Measurements from ENCODE around the gene SWAP70. TPM values are rescaled to one million over a fixed set of nuclear protein-coding genes. Genes with fewer than 3 reads are reported as not detected.

SWAP70 gene
- total RNA-seq, 2 donors from 2014 or later: 6.1 to 7.5 TPM

GRCh38 chr11:9722893-9723292, 59.0 kb downstream of the SWAP70 start:
- H3K36me3 Mint-ChIP-seq (ENCODE audit: low read depth): peaks cover 2% of the 10 kb centered on the region
- peaks cover 3% of the 10 kb centered on the region for H3K4me1 Mint-ChIP-seq

DNA sequence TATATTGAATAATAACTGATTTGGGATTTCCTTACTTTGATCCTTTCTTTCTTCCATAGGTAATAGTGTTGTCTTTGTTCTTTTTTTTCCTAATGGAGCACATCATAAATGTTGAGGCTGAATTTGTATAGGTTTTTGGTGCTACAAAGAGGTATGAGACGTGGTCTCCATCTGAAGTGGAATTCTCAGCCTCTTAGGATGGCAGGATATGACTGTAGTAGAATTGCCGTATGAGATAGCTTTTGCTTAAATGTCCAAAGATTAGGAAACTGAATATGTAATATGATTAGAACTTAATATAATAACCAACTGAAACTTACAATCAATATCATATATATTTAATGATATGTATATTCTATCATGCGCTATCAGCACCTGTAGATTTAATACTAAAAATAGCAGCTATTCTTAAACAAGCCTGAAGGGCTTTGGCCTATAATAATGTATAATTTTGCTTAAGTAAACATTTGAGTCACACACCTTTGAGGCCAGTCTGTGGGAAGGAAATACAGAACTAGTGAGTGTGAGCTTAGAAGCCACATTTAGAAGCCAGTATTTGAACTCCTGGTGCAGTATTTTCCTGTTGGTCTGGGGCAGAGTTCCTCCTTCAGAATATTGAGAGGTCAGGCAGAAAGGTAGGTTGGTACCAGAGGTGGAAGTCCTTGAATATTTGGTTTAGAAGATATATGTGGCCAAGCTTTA, 62.6 kb downstream of the SWAP70 start:
- H3K27me3 Mint-ChIP-seq: no peaks in the 10 kb centered on the region
- no peak overlapping the region for H3K4me3 Mint-ChIP-seq
- peaks cover under 1% of the 10 kb centered on the region for H3K36me3 Mint-ChIP-seq (ENCODE audit: low read depth)
- DNase-seq (no peak), ATAC-seq (no peak)
- H3K27ac Mint-ChIP-seq: no peak overlapping the region
- no peaks in the 10 kb centered on the region for H3K4me1 Mint-ChIP-seq
- H3K9me3 ChIP-seq (ENCODE audit: control insufficient read depth, low read length, poor library complexity, severe bottlenecking): no peaks in the 10 kb centered on the region

More at GRCh38 chr11:9722893-9723292, 59.0 kb downstream of the SWAP70 start:
- H3K9me3 ChIP-seq (ENCODE audit: control insufficient read depth, low read length, poor library complexity, severe bottlenecking): no peaks in the 10 kb centered on the region
- H3K4me3 Mint-ChIP-seq: no peak overlapping the region
- H3K27me3 Mint-ChIP-seq: no peaks in the 10 kb centered on the region
- no peak for ATAC-seq
- no peak for DNase-seq
- H3K27ac Mint-ChIP-seq: no peak overlapping the region

GRCh38 chr11:9728058-9728457, 64.2 kb downstream of the SWAP70 start:
- no peaks in the 10 kb centered on the region for H3K9me3 ChIP-seq (ENCODE audit: control insufficient read depth, low read length, poor library complexity, severe bottlenecking)
- Mint-ChIP-seq H3K4me1 (no peaks in the 10 kb centered on the region), H3K27ac (no peak overlapping the region), H3K27me3 (no peaks in the 10 kb centered on the region), H3K36me3 (ENCODE audit: low read depth) (peaks cover 2% of the 10 kb centered on the region), H3K4me3 (no peak overlapping the region)
- DNase-seq (no peak), ATAC-seq (no peak)

DNA sequence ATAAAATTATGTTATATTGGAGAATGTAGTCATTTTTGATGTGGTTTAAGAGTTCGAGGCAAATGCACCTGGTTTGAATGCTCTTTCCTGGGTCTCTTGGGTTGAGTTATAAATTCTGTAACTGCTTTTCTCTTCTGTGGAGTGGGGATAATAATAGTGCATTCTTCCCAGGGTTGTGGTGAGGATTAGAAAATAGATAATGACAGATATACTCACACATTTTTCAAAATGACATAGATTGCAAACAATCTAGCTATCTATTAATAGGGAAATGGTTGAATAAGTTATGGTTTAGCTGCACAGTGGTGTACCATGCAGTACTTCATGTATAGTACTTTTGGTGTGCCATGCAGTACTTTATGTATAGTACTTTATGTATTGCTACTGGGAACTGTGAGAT, 67.4 kb downstream of the SWAP70 start:
- H3K36me3 Mint-ChIP-seq (ENCODE audit: low read depth): peaks cover 2% of the 10 kb centered on the region
- no peaks in the 10 kb centered on the region for H3K9me3 ChIP-seq (ENCODE audit: control insufficient read depth, low read length, poor library complexity, severe bottlenecking)
- no peak for DNase-seq
- no peaks in the 10 kb centered on the region for H3K27me3 Mint-ChIP-seq
- H3K27ac Mint-ChIP-seq: peak overlapping the region; percentile 85
- H3K4me3 Mint-ChIP-seq: no peak overlapping the region
- ATAC-seq: no peak
- no peaks in the 10 kb centered on the region for H3K4me1 Mint-ChIP-seq

DNA sequence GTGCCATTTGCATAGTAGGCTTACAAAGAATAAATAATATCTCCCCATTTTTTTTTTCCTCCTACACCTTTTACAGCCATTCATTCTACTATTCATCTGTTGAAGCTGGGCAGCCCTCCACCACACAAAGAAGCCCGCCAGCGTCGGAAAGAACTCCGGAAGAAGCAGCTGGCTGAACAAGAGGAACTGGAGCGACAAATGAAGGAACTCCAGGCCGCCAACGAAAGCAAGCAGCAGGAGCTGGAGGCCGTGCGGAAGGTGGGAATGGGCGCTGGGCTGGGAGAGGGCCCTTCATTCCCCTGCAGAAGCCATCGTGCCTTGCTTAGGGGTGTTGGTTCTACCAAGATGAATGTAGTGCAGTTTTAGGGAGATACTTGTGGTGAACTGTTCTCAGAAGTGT, 68.6 kb downstream of the SWAP70 start:
- no peak for DNase-seq
- no peaks in the 10 kb centered on the region for H3K9me3 ChIP-seq (ENCODE audit: control insufficient read depth, low read length, poor library complexity, severe bottlenecking)
- Mint-ChIP-seq H3K4me3 (no peak overlapping the region), H3K27ac (no peak overlapping the region), H3K27me3 (no peaks in the 10 kb centered on the region), H3K36me3 (ENCODE audit: low read depth) (peaks cover 4% of the 10 kb centered on the region), H3K4me1 (no peaks in the 10 kb centered on the region)
- ATAC-seq: no peak

- Mint-ChIP-seq H3K27ac (no peak overlapping the region), H3K27me3 (no peaks in the 10 kb centered on the region), H3K36me3 (ENCODE audit: low read depth) (peaks cover 4% of the 10 kb centered on the region), H3K4me3 (no peak overlapping the region), H3K4me1 (no peaks in the 10 kb centered on the region)
- H3K9me3 ChIP-seq (ENCODE audit: control insufficient read depth, low read length, poor library complexity, severe bottlenecking): no peaks in the 10 kb centered on the region
- no peak for ATAC-seq
- DNase-seq: no peak
These were observed 69.3 kb downstream of the SWAP70 start for GRCh38 chr11:9733212-9733611.

- peaks cover 6% of the 10 kb centered on the region for H3K36me3 Mint-ChIP-seq (ENCODE audit: low read depth)
- DNase-seq: no peak
- no peak overlapping the region for H3K27ac Mint-ChIP-seq
- no peak overlapping the region for H3K4me3 Mint-ChIP-seq
- H3K27me3 Mint-ChIP-seq: no peaks in the 10 kb centered on the region
- H3K4me1 Mint-ChIP-seq: no peaks in the 10 kb centered on the region
- ATAC-seq: no peak
- no peaks in the 10 kb centered on the region for H3K9me3 ChIP-seq (ENCODE audit: control insufficient read depth, low read length, poor library complexity, severe bottlenecking)
These were observed 71.4 kb downstream of the SWAP70 start for GRCh38 chr11:9735236-9735635.

DNA sequence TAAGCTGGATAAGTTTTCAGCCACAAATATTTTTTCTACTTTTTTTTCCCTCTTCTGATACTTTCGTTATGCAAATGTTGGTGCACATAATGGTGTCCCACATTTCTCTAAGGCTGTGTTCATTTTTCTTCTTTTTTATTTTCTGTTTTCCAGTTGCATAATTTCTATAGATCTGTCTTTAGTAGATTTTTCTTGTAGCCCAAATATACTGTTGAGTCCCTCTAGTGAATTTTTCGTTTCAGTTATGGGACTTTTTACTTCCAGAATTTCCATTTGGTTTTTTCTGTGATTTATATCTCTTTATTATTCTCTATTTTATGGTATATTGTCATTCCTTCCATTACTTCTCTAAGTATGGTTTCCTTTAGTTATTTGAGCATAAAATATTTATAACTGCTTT, 72.0 kb downstream of the SWAP70 start:
- Mint-ChIP-seq H3K27ac (no peak overlapping the region), H3K4me3 (no peak overlapping the region), H3K4me1 (no peaks in the 10 kb centered on the region), H3K36me3 (ENCODE audit: low read depth) (peaks cover 6% of the 10 kb centered on the region), H3K27me3 (no peaks in the 10 kb centered on the region)
- ATAC-seq (no peak), DNase-seq (no peak)
- H3K9me3 ChIP-seq (ENCODE audit: control insufficient read depth, low read length, poor library complexity, severe bottlenecking): no peaks in the 10 kb centered on the region

GRCh38 chr11:9736365-9736764, 72.5 kb downstream of the SWAP70 start:
- H3K4me3 Mint-ChIP-seq: no peak overlapping the region
- ATAC-seq: no peak
- H3K4me1 Mint-ChIP-seq: no peaks in the 10 kb centered on the region
- H3K36me3 Mint-ChIP-seq (ENCODE audit: low read depth): peaks cover 6% of the 10 kb centered on the region
- H3K27me3 Mint-ChIP-seq: no peaks in the 10 kb centered on the region
- H3K9me3 ChIP-seq (ENCODE audit: control insufficient read depth, low read length, poor library complexity, severe bottlenecking): no peaks in the 10 kb centered on the region
- no peak overlapping the region for H3K27ac Mint-ChIP-seq
- DNase-seq: no peak

- Mint-ChIP-seq H3K36me3 (ENCODE audit: low read depth) (peaks cover 4% of the 10 kb centered on the region), H3K27me3 (no peaks in the 10 kb centered on the region), H3K4me1 (no peaks in the 10 kb centered on the region), H3K27ac (no peak overlapping the region), H3K4me3 (no peak overlapping the region)
- ATAC-seq (no peak), DNase-seq (no peak)
- no peaks in the 10 kb centered on the region for H3K9me3 ChIP-seq (ENCODE audit: control insufficient read depth, low read length, poor library complexity, severe bottlenecking)
These were observed 74.2 kb downstream of the SWAP70 start for GRCh38 chr11:9738116-9738515.

GRCh38 chr11:9738707-9739106, 74.8 kb downstream of the SWAP70 start:
- no peak for DNase-seq
- Mint-ChIP-seq H3K36me3 (ENCODE audit: low read depth) (peaks cover 4% of the 10 kb centered on the region), H3K4me1 (no peaks in the 10 kb centered on the region), H3K27ac (no peak overlapping the region), H3K27me3 (no peaks in the 10 kb centered on the region), H3K4me3 (no peak overlapping the region)
- no peak for ATAC-seq
- H3K9me3 ChIP-seq (ENCODE audit: control insufficient read depth, low read length, poor library complexity, severe bottlenecking): no peaks in the 10 kb centered on the region

- ATAC-seq (peak; percentile 39), DNase-seq (no peak)
- Mint-ChIP-seq H3K27ac (no peak overlapping the region), H3K36me3 (ENCODE audit: low read depth) (peaks cover 4% of the 10 kb centered on the region), H3K4me3 (no peak overlapping the region), H3K27me3 (no peaks in the 10 kb centered on the region), H3K4me1 (no peaks in the 10 kb centered on the region)
- no peaks in the 10 kb centered on the region for H3K9me3 ChIP-seq (ENCODE audit: control insufficient read depth, low read length, poor library complexity, severe bottlenecking)
These were observed 75.4 kb downstream of the SWAP70 start for GRCh38 chr11:9739123-9739900.

- H3K27me3 Mint-ChIP-seq: no peaks in the 10 kb centered on the region
- H3K4me3 Mint-ChIP-seq: no peak overlapping the region
- H3K27ac Mint-ChIP-seq: no peak overlapping the region
- no peak for ATAC-seq
- DNase-seq: no peak
- peaks cover 4% of the 10 kb centered on the region for H3K36me3 Mint-ChIP-seq (ENCODE audit: low read depth)
- H3K4me1 Mint-ChIP-seq: no peaks in the 10 kb centered on the region
- no peaks in the 10 kb centered on the region for H3K9me3 ChIP-seq (ENCODE audit: control insufficient read depth, low read length, poor library complexity, severe bottlenecking)
These were observed 76.5 kb downstream of the SWAP70 start for GRCh38 chr11:9740202-9740883.

All from T-helper 17 cell (primary cell).